Activated CD4-positive, alpha-beta T cell treated with anti-CD3 and anti-CD28 coated beads, Interleukin-2, amount 50 U/mL, for 4 hours (primary cell): Measurements from ENCODE around the gene TAGAP.

ENCODE experiments used
- DNase-seq, 2 experiments: peaks; one replicate each; pipeline ENCODE4 v3.0.0-alpha.2; 2020

TAGAP gene

DNA sequence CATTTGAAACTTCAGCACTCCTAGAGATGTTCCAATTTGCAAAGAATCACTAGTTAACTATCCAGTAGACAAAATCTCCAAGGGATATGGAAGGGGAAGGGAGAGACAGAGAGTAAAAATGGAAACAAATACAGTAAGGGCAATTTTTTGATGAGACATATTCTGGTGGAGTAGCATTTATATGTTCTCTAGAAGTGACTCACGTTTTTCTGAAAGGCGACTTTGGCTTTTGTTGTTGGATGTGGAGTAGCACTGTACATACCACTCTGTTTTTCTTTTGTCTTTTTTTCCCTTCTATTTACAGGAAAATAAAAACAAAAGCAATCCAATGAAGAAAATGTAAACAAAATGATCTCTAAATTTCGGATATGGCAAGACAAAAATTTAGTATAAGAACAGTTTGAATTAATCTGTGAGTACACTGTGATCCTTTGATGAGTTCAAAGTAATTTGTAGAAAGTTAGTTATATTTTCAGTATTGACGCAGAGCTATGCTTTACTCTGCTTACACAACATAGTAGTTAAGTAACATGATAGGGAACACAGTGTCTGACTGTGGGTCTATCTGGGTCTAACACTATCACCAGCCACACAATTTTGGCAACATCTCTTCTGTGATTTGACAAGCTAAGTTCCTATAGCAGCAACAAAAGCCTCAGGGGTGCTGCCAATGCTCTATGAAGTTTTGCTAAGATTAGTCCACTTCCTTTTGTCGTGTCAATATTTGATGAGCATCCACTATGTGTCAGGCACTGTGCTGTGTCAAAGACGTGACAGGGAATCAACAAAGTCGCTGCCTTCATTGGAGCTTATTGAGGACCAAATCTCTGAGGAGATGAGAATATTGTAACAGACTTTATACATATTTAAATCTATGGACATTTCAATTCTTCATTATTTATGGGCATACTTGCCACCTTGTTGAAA lies 27.3 kb upstream of the TAGAP start:
- DNase-seq, result no peak

DNA sequence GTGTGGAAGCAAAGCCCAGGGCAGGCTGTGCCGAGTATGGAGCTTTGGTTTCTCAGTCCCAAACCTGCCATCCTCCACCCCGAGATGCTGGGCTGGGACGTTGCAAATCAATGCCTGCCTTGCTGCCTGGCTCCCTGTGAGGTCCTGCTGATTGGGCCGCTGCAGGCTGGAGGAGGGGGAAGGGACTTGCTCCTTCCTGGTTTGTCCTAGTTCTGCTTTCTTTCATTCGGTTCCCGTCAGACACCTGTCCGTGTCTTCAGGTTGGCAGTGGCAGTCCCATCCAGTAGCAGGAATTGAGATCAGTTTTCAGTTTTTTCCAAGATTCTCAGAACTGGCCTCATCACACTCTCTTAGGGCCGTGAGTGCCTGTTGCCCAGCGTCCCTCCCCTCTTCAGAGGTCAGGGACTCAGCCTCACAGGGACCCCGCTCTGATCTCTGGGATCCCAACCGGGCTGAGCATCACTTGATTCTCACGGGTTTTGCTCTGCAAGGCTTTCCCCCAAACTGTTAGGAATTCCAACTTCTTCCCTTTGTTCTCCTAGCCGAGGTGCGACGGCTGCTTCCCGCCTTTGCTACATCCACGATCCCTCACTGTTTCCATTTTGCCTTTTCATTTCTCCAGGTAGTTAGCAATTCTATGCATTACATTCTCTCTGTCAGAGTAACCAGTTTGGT lies 24.2 kb upstream of the TAGAP start:
- no peak for DNase-seq

DNA sequence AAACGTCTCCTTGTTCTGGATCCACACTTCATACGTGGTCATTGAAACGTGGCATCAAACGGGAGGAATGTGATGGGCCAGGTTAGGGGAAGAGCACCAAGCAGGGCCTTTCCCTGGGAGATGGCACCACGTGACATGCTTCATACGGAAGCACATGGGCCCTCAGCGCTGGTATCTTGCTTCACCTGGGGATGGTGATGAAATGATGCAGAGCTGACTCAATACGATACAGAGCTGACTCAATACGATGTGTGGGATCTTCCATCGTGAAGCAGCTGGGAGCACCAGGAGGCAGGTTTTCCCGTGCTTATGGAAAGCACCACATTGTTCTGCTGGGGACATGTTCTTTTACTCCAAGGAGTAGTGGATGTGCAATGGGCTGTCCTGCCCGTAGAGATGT lies 22.5 kb upstream of the TAGAP start:
- no peak for DNase-seq

DNA sequence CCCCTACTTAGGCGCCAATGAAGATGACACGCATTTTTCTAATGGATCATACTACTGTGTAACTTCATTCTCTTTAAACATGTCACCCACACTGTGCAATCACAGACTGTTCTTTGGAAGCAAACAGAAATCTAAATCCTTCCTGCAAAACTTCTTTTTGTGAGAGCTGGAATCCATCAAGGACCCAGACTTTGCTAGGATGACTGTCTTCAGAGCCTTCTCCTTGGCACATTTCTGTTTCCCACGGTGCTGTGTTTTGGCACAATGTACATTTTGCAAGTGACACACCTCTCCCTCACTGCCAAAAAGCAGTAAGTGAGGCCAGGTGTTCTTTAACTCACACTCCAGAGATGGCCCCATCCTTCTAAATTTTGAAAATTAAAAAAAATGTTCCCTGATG lies 21.7 kb upstream of the TAGAP start:
- DNase-seq, result no peak

DNA sequence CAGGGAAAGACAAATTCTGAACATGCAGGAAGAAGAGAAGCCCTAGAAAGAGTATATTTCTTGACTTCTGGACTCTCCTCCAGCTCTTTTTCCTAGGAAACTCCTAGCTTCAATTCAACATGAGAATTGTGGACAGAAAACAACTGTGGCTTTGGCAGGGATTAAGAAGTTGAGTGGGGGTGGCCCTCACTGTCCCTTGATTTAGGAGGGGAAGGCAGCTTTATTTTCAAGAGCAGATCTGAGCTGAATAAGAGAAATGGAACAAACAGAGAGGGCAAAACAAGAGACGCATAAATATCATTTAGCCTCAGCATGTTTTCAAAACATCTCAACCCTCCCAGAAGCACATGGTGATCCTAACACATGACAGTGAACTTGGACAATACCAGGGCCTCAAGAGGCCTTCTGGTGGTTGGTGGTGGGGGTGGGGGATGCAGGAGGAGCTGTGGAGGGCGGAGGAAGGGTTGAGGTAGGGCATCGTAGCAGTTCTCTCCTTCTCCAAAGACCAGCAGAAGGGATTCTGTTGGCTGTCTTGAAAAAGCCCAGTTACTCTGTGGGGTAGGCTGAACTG lies 21.1 kb upstream of the TAGAP start:
- DNase-seq, result no peak

DNA sequence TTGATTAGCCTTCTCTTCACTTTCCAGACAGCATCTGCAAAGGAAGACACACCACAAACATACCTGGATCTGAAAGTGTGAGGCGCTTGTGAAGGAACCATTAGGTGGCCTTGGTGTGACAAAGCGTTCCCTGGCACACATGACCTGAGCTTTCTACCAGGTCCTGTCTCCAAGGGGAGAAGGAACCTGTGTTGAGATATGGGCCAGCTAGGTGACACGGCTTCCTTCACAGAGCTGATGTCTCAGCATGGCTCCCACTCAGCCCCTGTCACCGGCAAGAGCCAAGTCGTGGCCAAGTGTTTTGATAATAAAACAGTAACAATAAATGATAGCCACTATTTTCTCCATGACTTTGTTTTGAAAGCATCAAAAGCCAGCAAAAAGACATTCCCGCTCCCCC lies 20.3 kb upstream of the TAGAP start:
- no peak for DNase-seq

DNA sequence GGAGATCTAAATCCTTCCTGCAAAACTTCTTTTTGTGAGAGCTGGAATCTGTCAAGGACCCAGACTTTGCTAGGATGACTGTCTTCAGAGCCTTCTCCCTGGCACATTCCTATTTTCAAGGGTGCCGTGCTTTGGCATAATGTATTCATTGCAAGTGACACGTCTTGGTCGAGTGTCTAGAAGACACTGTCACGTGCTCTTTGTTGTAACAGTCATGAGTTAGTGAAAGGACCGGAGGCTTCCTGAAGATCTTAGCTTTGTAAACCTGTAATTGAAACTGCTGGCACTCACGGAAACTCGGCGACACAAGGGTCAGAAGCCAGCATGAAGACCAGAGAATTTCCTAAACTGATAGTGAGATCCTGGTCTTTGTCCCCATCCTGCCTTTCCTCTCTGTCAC lies 19.7 kb upstream of the TAGAP start:
- DNase-seq, result no peak

DNA sequence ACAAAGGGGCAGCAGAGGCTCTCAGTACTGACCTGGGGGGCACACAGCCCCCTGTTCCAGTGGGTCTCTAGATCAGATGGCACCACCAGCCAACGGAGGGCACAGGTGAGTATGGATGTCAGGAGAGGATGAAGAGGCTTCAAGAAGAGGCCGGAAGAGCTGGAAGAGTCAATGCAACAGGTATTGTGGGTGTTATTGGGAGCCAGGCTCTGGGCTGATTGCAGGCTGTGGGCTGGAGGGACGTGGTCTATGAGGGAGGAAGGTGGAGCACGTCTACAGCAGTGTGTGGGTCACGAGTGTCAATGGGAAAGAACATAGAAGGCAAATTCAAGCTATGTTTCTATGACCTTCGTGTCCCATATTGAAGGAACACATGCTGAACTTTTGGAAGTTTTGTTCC lies 18.8 kb upstream of the TAGAP start:
- no peak for DNase-seq

DNA sequence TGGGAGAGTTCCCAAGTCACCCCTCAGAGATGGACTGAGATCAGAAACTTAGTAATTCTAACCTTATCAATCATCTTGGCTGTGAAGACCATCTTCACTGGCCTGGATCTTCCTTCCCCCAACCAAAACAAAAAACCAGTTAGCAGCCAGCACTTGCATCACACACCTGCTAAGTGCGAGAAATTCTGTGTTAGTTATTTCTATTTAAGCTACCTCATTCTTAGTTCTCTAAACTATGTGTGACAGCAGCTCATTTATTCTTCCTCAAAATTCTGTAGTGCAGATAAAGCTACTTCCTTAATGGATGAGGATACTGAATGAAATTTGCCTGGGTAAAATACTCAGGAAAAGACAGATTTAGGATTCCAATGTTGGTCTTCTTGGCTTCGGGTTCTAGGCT lies 18.2 kb upstream of the TAGAP start:
- DNase-seq, result no peak

DNA sequence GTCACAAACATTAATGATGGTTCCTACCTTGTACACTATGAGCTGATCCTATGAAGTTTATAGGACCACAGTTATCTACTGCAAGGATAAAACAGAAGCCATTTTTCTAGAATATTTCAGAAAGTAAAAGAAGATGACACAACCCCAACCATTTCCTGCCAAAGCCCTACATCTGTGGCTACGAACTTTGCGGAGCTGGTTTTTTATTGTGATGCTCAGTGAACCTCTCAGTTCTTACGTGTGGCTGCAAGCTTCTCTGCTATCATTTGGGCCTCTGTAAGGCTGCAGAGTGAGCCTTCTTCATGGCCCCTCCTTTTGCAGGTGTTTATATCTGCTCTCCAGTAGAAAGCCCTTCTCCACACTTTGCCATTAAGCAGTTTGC lies 17.8 kb upstream of the TAGAP start:
- DNase-seq, result peak in 1 of 2 experiments; percentile 32

DNA sequence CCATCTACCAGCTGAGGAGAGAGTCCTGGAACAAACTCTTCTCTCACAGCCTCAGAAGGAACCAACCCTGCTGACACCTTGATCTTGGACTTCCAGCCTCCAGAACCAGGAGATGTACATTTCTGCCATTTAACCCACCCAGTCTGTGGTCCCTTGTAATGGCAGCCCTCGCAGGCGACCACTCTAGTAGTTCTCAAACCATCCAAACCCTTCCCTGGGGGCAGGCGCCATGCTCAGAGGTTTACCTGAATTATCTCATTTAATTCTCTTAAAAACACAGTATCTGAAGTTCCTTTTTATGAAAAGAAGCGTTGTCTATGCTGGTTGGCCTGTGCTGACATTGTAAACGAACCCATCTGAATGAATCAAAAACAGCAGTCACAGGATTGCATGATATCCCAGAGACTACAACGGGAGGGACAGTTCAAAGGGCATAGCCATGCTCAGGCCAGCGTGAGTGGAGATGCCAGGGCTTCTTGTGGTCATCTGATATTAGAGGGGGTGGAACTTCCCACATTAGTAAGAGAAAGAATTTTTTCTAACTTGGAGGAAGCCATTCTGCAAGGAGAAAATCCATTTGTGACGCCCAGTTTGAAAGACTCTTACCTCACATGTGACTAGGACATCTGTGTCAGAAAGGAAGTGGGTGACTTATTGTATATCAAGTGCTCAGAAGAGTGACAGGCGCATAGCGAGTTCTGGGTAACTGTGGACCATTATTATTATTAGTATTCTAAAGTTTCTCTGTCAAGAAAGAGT lies 17.2 kb upstream of the TAGAP start:
- no peak for DNase-seq

DNA sequence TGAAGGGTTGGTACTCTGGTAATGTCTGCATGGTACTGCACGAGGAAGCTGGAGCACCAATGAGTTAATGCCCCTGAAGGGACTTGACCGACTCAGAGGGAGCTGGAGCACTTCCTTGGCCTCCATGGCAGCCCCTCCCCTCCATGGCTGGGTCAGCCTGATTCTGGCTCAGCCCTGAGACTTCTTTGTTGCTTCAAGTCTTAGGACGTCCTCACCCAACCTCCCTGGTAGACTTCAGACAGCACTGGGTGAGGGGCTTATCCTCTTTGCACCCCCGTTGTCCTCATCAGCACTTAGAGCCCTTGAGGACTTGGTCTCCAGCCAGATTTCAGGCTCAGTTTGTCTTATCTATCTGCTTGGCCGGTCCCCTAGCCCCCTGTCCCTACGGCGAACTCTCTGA lies 16.4 kb upstream of the TAGAP start:
- DNase-seq, result no peak

DNA sequence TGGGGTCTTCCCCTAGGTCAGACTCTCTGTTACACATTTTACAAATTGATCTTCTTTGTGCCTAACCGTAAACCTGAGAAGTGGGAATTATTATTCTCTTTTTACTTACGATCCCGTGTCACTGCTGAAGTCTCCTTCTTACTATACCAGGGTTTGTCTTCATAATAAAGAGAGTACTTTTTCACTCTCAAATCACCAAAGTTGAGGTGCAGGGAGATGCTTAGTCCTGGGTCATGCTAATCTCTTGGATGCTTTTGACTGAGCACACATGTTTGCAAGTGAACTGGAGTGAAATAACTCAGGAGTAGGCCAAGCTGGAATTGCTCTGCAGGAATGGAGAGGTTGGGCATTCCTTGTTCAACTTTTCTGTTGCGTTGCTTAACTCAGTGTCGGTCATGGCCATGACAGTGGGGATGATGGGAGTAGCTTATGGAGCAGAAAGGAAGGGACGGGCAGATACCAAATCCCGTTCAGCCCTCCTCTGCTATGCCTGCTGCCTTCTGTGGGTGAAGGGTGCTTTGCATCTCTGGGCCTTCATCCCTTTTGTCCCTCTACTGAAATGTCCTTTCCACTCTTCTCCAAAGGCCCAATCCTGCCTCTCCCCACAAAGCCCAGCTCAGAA lies 15.2 kb upstream of the TAGAP start:
- no peak for DNase-seq

DNA sequence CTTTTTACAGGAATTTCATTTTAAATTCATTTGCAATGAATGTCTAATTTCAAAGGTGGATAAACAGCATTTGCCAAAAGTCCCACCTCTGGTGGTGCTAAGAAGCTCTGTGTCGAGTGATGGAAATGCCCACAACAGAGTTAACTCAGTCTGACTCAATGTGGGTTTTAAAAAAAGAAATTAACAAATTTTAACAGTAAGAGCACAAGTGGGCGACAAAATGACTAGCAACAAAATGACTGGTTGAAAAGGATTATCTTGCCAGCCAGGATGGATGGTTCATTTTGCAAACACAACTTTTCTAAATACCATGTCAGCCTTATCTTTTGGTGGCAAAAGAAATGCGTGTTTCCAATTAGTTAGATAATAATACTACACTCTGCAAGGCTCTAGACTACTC lies 14.3 kb upstream of the TAGAP start:
- DNase-seq, result no peak

DNA sequence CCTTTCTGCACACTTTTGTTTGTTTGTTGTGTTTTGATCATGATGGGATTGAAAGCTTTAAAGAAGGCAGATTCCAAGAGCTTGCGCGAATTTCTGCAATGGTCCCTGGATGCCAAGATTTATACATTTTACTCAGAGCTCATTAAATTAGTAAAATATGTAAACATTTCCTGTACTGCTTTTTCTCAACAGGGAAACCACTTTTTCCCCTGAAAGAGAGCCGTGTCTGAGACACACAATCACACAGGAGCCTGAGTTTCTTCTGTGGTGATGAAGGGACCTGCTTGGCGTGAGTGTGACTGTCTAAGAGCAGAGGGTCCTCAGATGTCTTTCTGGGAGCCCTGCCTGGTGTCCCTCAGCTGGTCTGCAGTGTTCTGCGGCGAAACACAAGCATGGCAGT lies 12.1 kb upstream of the TAGAP start:
- DNase-seq, result no peak

DNA sequence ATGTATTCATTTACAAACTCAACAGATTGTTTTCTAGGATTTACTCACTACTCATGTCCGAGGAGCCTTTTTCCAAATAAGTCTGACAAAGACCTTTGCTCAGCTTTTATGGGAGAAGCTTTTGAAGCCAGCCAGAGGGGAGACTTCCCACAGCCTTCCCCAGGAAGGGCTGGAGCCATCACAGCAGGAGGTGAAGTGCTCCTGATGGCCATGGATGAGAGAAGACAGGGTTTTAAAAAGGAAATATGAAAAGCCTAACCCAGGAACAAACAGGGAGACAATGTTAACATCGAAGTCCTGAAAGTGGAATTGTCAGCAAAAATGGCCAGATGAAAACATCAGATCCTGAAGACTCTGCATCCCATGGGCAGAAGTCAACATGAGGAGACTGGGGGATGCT lies 11.6 kb upstream of the TAGAP start:
- DNase-seq, result no peak

DNA sequence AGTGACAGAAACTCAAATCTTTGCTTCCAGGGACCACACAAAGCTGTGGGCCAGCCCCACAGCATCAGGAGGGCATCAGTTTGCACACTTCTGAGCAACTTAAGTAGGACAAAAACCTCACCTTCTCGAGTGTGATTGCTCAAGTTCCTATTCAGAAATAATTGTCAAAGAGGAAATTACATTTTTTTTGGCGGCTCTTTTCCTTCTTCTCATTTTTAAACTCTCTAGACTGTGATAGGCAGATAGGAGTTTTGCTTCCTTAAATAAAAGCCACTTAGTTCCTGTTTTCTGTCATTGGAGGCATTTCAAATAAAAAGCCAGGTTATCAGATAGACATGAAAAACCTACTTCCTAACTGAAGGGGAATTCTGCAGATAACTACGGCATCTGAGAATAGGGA lies 11.2 kb upstream of the TAGAP start:
- no peak for DNase-seq

DNA sequence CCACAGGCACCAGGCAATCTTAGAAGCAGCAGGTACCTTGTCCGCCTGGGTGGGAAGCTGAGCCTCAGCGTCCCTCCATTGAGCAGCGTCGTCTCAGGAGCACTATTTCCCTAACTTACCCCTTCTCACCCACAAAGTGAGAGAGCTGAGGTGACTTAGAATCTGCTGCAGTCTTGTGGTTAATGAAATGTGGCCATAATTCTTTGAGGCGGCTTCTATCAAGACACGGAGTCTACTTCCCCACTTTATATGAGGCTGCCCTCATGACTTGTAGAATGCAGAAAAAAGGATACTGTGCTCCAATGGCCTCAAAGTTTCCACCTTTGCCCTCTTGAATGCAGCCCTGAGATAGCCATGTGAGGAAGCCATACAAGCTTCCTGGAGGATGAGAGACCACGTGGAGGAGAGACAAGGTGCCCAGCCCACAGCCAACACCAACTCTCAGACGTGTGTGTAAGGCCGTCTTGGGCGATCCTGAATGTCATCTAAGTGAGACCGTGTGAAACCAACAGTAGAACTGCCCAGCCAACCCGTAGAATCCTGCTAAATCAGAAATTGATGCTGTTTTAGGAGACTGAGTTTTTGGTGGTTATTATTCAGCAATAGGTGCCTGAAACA lies 9.1 kb upstream of the TAGAP start:
- no peak for DNase-seq

DNA sequence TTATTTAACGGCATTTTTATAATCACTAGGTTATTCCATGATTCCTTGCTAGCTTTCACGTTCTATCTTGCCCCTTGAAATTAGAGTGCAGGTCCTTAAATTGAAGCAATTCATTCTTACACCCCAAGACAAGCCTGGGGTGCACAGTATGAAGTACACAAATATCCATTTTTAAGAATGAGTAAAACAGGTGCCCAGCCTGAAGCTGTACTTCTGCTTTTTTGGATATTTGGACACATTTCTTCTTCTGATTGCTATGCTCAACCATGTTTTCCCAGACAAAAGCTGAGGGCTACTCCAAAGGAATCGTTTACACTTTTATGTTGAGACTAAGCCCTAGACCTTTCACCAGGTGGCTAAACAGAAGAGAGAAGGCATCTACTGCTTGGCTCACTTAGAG lies 7.9 kb upstream of the TAGAP start:
- DNase-seq, result no peak

DNA sequence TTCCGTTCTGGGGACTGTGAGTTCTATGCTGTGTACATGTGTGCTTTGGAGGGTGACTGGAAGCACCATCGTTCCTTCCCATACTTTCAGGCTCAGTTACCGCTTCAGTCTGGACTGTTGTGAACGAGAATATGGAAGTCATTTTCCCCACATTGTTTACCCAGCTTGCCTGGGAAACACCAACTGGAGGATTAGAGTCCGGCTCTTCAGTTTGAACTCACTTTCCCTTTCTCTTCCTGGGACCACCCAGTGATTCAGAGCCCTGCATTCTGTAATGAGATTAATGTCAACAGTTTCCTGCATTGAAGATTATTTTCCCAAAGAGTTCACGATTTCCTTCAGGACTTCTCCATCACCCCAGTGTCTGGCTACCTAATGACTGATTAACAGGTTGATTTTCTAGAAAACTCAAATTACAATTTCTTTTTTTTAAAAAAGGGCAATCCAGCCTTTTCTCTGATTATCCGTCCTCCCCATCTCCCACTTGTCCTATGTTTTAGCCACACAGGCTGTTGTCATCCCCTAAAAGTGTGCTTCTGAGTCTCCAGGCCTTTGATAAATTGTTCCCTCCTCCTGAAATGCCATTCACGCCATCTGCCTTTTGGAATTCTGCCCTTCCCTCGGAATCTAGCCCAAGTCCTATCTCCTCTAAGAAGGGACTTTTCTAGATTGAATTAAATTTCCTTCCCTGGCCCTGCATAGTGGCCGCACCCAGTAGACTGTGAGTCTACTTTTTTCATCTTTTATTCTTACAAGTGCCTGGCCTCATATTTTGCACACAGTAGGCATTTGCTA lies 3.3 kb upstream of the TAGAP start:
- no peak for DNase-seq

DNA sequence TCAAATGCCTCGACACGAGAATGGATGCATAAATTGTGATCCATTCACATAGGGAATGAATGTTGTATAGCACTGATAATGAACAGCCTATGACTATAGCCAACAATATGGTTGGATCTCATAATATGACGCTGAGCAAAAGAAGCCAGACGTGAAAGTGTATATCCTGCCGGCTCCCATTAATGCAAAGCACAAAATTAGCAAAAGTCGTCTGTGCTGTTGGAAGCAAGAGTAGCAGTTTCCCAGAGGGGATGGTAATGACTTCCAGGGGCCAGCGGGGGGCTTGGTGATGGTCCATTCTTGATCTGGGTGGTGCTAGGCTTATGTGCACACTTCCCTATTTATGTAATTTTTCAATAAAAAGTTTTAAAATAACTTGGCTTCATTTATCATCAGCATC lies 1.0 kb upstream of the TAGAP start:
- DNase-seq, result no peak

DNA sequence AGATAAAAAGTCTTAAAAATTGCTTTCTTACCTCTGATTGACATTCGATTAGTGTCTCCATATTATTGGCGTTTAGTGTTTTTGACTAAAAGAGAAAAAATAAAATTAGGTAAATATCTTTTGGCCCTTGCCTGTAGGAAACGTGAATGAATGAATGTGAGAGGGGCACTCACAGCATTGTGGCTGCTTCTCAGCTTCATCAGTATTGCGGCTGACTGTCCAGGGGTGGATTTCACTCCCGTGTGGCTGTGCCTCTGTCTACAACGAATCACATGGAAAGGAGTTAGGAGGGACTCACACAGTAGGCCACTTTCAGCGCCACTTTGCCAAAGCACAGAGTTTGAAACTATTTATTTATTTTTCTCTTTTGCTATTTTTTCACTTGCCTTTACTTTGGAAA lies 844 bp downstream of the TAGAP start:
- no peak for DNase-seq
